Measurements from ENCODE around the gene PPARG. TPM values are rescaled to one million over a fixed set of nuclear protein-coding genes. Genes with fewer than 3 reads are reported as not detected.
"Not testable (repeated sequence)": the region's sequence is repeated elsewhere in the genome, so short reads cannot be mapped to it uniquely, and the experiment has no call there.

Gene PPARG
- polyA plus RNA-seq, 4 donors = 11.7 to 40.3 (median 30.6) TPM

DNA sequence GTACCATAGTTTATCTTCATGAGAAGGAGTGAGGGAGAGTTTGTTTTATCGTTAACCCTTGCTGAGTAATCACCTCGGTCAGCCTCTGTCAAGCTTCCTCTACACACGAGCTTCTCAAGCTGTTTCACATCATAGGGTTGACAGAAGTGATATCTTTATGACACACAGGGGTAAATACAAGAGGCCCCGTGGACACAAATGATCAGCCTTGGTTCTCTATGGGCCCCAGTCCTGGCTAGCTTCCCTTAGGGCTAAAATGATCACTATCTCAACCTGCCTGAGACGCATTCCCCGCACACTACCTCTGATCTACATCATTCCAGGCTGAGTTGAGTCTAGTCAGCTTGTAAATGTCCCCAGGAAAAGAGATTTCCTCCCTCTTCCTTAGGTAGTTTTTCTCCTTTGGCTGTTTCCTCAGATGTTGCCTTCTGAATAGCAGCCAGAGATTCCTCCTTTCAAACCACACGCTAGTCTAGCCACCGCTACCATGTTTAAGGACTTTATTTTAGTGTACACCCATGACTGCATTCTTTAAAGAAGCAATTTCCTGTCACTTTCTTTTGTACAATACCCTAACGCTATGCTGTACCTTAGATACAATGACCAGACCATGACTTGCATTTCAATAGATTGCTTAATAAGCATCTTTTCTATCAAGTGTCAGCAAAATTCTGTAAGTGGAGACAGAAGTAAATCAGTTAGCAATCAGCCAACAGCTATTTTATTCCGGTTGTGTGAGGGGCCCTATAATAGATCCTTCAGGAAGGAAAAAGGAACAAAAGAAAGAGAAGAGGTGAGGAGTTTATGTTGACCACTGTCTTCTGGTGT lies 35.1 kb upstream of the PPARG start:
- H3K4me1 ChIP-seq (ENCODE audit: control insufficient read depth in 3 of 3, insufficient read depth in 2 of 3, low read depth in 1 of 3, low read length in 2 of 3) = peaks cover 0 to 20% (median 3%) of the 10 kb centered on the region in 3 donors
- no peaks in the 10 kb centered on the region for H3K27me3 ChIP-seq (ENCODE audit: control insufficient read depth in 3 of 3, insufficient read depth in 3 of 3, low read length in 3 of 3)
- H3K4me3 ChIP-seq (ENCODE audit: low read depth in 1 of 3, low read length in 3 of 3) = no peak overlapping the region
- H3K36me3 ChIP-seq (ENCODE audit: control insufficient read depth in 3 of 3, insufficient read depth in 2 of 3, low read depth in 1 of 3, low read length in 3 of 3) = no peaks in the 10 kb centered on the region
- FAIRE-seq = no peak
- peak; percentile 20 to 60 for DNase-seq
- no peaks in the 10 kb centered on the region for H3K9me3 ChIP-seq (ENCODE audit: control insufficient read depth in 2 of 2, insufficient read depth in 1 of 2, low read depth in 1 of 2, low read length in 1 of 2)
- H3K27ac ChIP-seq (ENCODE audit: low read depth in 1 of 3, low read length in 2 of 3) = peak overlapping the region in 1 of 3 donors; percentile 63
- WGBS, 3 donors = 55 to 56% (median 56%) methylated on average over 10 of the region's 10 CpGs

DNA sequence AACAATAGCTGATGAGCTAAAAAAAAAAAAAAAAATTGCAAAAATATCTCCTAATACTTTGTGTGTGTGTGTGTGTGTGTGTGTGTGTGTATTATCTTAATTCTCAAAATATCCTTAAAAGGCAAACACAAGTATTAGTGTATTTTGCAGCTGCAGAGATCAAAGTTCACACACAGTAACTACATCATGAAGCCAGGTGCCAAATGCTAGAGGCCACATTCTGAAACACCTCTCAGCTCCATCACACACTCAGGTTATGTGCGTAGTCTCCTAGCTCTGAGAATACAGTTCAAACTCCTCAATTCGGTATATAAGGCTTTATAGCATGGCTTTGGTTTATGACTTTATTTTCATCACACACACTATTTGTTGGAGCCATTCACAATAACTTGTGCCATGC lies 33.5 kb upstream of the PPARG start:
- peaks cover 0 to 23% (median 3%) of the 10 kb centered on the region in 3 donors for H3K4me1 ChIP-seq (ENCODE audit: control insufficient read depth in 3 of 3, insufficient read depth in 2 of 3, low read depth in 1 of 3, low read length in 2 of 3)
- DNase-seq = peak; percentile 61 to 65
- WGBS, 3 donors = 22 to 66% (median 43%) methylated on average over 2 of the region's 2 CpGs
- no peak overlapping the region for H3K27ac ChIP-seq (ENCODE audit: low read depth in 1 of 3, low read length in 2 of 3)
- H3K36me3 ChIP-seq (ENCODE audit: control insufficient read depth in 3 of 3, insufficient read depth in 2 of 3, low read depth in 1 of 3, low read length in 3 of 3) = no peaks in the 10 kb centered on the region
- H3K27me3 ChIP-seq (ENCODE audit: control insufficient read depth in 3 of 3, insufficient read depth in 3 of 3, low read length in 3 of 3) = no peaks in the 10 kb centered on the region
- no peaks in the 10 kb centered on the region for H3K9me3 ChIP-seq (ENCODE audit: control insufficient read depth in 2 of 2, insufficient read depth in 1 of 2, low read depth in 1 of 2, low read length in 1 of 2)
- no peak for FAIRE-seq
- no peak overlapping the region for H3K4me3 ChIP-seq (ENCODE audit: low read depth in 1 of 3, low read length in 3 of 3)

DNA sequence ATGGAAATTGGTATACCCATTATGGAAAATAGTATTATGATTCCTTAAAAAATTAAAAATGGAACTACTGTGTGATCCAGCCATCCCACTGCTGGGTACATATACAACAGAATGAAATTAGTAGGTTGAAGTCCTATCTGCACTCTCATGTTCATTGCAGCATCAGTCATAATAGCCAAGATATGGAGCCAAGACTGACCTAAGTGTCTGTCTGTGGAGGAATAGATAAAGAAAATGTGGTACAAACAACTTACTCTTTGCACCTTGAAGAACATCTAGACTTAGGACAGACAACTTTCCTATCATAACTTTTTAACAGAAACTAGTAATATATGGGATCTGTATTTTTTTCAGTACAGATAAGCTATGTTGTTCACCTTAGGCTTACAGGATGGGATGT lies 30.0 kb upstream of the PPARG start:
- Histone ChIP-seq H3K27me3 (ENCODE audit: control insufficient read depth in 3 of 3, insufficient read depth in 3 of 3, low read length in 3 of 3) (no peaks in the 10 kb centered on the region), H3K9me3 (ENCODE audit: control insufficient read depth in 2 of 2, insufficient read depth in 1 of 2, low read depth in 1 of 2, low read length in 1 of 2) (no peaks in the 10 kb centered on the region), H3K4me1 (ENCODE audit: control insufficient read depth in 3 of 3, insufficient read depth in 2 of 3, low read depth in 1 of 3, low read length in 2 of 3) (peaks cover 3 to 14% (median 3%) of the 10 kb centered on the region in 3 donors), H3K4me3 (ENCODE audit: low read depth in 1 of 3, low read length in 3 of 3) (no peak overlapping the region), H3K27ac (ENCODE audit: low read depth in 1 of 3, low read length in 2 of 3) (no peak overlapping the region), H3K36me3 (ENCODE audit: control insufficient read depth in 3 of 3, insufficient read depth in 2 of 3, low read depth in 1 of 3, low read length in 3 of 3) (no peaks in the 10 kb centered on the region)
- peak in 1 of 2 donors; percentile 31 for DNase-seq
- no peak for FAIRE-seq

DNA sequence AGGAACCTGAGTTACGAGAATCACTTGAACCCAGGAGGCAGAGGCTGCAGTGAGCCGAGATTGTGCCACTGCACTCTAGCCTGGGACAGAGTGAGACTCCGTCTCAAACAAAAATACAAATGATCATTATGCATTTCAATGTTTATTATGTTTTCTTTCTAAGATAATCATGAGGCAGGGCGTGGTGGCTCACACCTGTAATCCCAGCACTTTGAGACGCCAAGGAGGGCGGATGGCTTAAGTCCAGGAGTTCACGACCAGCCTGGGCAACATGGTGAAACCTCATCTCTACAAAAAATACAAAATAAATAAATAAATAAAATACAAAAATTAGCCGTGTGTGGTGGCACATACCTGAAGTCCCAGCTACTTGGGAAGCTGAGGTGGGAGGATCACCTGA lies 26.7 kb upstream of the PPARG start:
- 30 to 73% (median 50%) methylated on average over 8 of the region's 8 CpGs for WGBS, 3 donors
- H3K27ac ChIP-seq (ENCODE audit: low read depth in 1 of 3, low read length in 2 of 3); H3K4me3 ChIP-seq (ENCODE audit: low read depth in 1 of 3, low read length in 3 of 3); H3K36me3 ChIP-seq (ENCODE audit: control insufficient read depth in 3 of 3, insufficient read depth in 2 of 3, low read depth in 1 of 3, low read length in 3 of 3); H3K4me1 ChIP-seq (ENCODE audit: control insufficient read depth in 3 of 3, insufficient read depth in 2 of 3, low read depth in 1 of 3, low read length in 2 of 3); H3K9me3 ChIP-seq (ENCODE audit: control insufficient read depth in 2 of 2, insufficient read depth in 1 of 2, low read depth in 1 of 2, low read length in 1 of 2); H3K27me3 ChIP-seq (ENCODE audit: control insufficient read depth in 3 of 3, insufficient read depth in 3 of 3, low read length in 3 of 3); FAIRE-seq: not testable (repeated sequence)
- peak in 1 of 2 donors; percentile 60 for DNase-seq

DNA sequence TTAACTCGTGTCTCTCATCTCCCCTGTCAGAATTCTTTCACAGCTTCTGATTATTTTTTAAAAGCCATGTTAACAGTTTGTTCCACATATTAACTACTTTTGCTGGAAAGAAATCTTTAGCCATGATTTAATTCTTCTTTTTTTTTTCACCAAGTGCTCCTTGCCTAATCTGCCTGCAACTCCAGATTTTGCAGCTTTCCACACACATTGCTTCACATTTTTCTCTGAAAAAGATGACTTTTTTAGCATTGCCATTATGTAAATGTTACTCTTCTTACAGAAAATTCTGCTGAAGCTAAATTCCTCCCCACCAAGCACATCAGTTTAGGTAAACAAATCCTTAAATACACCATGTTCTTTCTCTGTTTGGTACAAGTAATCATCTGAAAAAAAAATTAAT lies 23.4 kb upstream of the PPARG start:
- no peaks in the 10 kb centered on the region for H3K27me3 ChIP-seq (ENCODE audit: control insufficient read depth in 3 of 3, insufficient read depth in 3 of 3, low read length in 3 of 3)
- H3K36me3 ChIP-seq (ENCODE audit: control insufficient read depth in 3 of 3, insufficient read depth in 2 of 3, low read depth in 1 of 3, low read length in 3 of 3) = no peaks in the 10 kb centered on the region
- no peak overlapping the region for H3K4me3 ChIP-seq (ENCODE audit: low read depth in 1 of 3, low read length in 3 of 3)
- H3K9me3 ChIP-seq (ENCODE audit: control insufficient read depth in 2 of 2, insufficient read depth in 1 of 2, low read depth in 1 of 2, low read length in 1 of 2) = no peaks in the 10 kb centered on the region
- peaks cover 0 to 3% (median 0%) of the 10 kb centered on the region in 3 donors for H3K4me1 ChIP-seq (ENCODE audit: control insufficient read depth in 3 of 3, insufficient read depth in 2 of 3, low read depth in 1 of 3, low read length in 2 of 3)
- DNase-seq (no peak), FAIRE-seq (no peak)
- 41 to 74% (median 64%) methylated on average over 1 of the region's 1 CpG for WGBS, 3 donors
- H3K27ac ChIP-seq (ENCODE audit: low read depth in 1 of 3, low read length in 2 of 3) = no peak overlapping the region

DNA sequence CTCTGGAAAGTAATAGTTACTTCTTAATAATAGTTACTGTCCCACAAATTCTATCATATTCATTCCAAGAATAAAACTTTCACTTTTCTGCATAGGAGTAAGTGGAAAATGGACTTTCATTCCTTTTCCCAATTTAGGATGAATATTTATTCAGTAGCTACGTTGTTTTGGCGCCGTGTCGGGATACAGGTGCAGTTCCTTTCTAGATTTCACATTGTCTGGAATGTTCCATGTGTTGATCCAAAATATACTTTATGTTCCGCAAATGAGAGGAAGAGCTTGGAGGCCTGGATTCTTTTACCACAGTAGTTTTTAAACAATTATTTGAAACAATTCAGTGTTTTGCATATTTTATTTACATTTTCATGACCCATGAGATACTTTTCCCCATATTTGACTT lies 22.8 kb upstream of the PPARG start:
- FAIRE-seq (no peak), DNase-seq (no peak)
- Histone ChIP-seq H3K9me3 (ENCODE audit: control insufficient read depth in 2 of 2, insufficient read depth in 1 of 2, low read depth in 1 of 2, low read length in 1 of 2) (no peaks in the 10 kb centered on the region), H3K27me3 (ENCODE audit: control insufficient read depth in 3 of 3, insufficient read depth in 3 of 3, low read length in 3 of 3) (no peaks in the 10 kb centered on the region), H3K4me1 (ENCODE audit: control insufficient read depth in 3 of 3, insufficient read depth in 2 of 3, low read depth in 1 of 3, low read length in 2 of 3) (peaks cover 0 to 3% (median 0%) of the 10 kb centered on the region in 3 donors), H3K4me3 (ENCODE audit: low read depth in 1 of 3, low read length in 3 of 3) (no peak overlapping the region), H3K36me3 (ENCODE audit: control insufficient read depth in 3 of 3, insufficient read depth in 2 of 3, low read depth in 1 of 3, low read length in 3 of 3) (no peaks in the 10 kb centered on the region), H3K27ac (ENCODE audit: low read depth in 1 of 3, low read length in 2 of 3) (no peak overlapping the region)
- WGBS, 3 donors = 79 to 95% (median 83%) methylated on average over 5 of the region's 5 CpGs

DNA sequence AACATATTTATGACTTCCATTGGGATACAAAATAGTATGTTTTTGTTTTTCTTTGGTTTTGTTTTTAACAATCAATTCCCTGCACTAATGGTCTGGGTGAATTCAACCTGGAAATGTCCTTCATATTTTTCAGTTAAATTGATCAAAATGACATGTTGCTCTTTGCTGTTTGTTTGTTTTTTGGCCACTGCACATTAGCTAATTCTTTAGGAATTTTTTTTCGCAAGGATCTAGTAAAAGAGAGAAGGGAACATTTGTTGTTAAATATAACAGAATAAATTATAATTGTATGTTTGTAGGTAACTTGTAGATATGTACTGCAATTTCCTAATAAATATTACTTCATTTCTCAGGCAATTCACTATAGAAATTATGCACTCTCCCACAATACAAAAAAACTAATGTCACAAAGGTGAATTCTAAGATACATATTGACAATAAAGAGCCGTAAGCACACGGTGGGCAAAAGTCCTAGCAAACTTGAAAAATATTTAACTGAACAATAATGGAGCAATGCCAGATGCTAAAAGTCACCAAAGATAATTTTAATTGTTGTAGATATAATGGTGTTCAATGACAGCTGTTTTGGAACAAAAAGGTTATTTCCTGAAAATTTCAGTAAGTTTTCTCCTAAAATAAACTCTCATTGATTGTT lies 21.4 kb upstream of the PPARG start:
- Histone ChIP-seq H3K4me3 (ENCODE audit: low read depth in 1 of 3, low read length in 3 of 3) (no peak overlapping the region), H3K27ac (ENCODE audit: low read depth in 1 of 3, low read length in 2 of 3) (no peak overlapping the region), H3K36me3 (ENCODE audit: control insufficient read depth in 3 of 3, insufficient read depth in 2 of 3, low read depth in 1 of 3, low read length in 3 of 3) (no peaks in the 10 kb centered on the region), H3K4me1 (ENCODE audit: control insufficient read depth in 3 of 3, insufficient read depth in 2 of 3, low read depth in 1 of 3, low read length in 2 of 3) (peaks cover 0 to 3% (median 0%) of the 10 kb centered on the region in 3 donors), H3K27me3 (ENCODE audit: control insufficient read depth in 3 of 3, insufficient read depth in 3 of 3, low read length in 3 of 3) (no peaks in the 10 kb centered on the region), H3K9me3 (ENCODE audit: control insufficient read depth in 2 of 2, insufficient read depth in 1 of 2, low read depth in 1 of 2, low read length in 1 of 2) (no peaks in the 10 kb centered on the region)
- 34 to 65% (median 47%) methylated on average over 3 of the region's 3 CpGs for WGBS, 3 donors
- no peak for FAIRE-seq
- no peak for DNase-seq

DNA sequence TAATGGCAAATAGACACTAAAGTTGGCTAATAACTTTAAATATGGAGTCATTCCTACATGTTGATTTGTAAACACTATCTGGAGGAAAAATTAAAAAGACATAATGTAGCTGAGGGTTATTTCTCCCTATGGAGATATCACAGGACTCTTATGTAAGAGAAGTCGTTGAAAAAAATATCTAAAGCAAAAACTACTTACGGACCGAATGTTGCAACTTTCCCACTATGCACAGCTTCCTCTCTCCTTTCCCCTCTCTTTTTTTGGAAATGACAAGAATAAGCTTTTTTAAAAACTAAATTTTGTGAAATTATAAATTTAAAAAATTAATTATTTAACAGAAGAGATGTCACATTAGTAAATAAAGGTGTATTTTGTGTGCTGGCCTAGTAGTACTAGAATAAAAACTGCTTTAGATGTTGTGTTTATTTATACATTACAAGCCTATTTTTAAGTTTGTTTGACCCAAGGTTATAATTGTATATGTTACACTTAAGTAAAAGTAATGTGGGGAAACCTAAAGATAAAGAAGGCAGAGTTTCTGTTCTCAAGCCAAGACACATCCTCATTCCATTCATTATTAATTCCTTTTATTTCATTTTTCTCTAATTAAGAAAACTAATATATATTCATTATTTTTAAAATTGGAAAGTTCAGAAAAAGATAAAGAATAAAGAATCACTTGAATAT lies 20.7 kb upstream of the PPARG start:
- DNase-seq (no peak), FAIRE-seq (no peak)
- 65 to 77% (median 75%) methylated on average over 3 of the region's 3 CpGs for WGBS, 3 donors
- Histone ChIP-seq H3K36me3 (ENCODE audit: control insufficient read depth in 3 of 3, insufficient read depth in 2 of 3, low read depth in 1 of 3, low read length in 3 of 3) (no peaks in the 10 kb centered on the region), H3K4me3 (ENCODE audit: low read depth in 1 of 3, low read length in 3 of 3) (no peak overlapping the region), H3K4me1 (ENCODE audit: control insufficient read depth in 3 of 3, insufficient read depth in 2 of 3, low read depth in 1 of 3, low read length in 2 of 3) (no peaks in the 10 kb centered on the region), H3K27ac (ENCODE audit: low read depth in 1 of 3, low read length in 2 of 3) (no peak overlapping the region), H3K9me3 (ENCODE audit: control insufficient read depth in 2 of 2, insufficient read depth in 1 of 2, low read depth in 1 of 2, low read length in 1 of 2) (no peaks in the 10 kb centered on the region), H3K27me3 (ENCODE audit: control insufficient read depth in 3 of 3, insufficient read depth in 3 of 3, low read length in 3 of 3) (no peaks in the 10 kb centered on the region)
